Natural killer cell (primary cell): ENCODE data around the gene PATE3. TPM values are rescaled to one million over a fixed set of nuclear protein-coding genes. Genes with fewer than 3 reads are reported as not detected.

ENCODE experiments used
- ATAC-seq, 3 donors: fragments of 150-1000 bp in 2 of 3; fragments of 200-7000 bp in 1 of 3; cut with Tn5 transposase; 1 replicate in 1 of 3; 2 replicates in 2 of 3; pipeline ENCODE4 v1.10.0; 2021; ENCODE audit warnings: mild to moderate bottlenecking in 2 of 3, moderate library complexity in 2 of 3
- DNase-seq, 2 donors: peaks; one replicate each; pipeline versions ENCODE4 v3.0.0 to v3.0.0-alpha.2; 2013 to 2021; ENCODE audit warnings: mixed read lengths in 1 of 2
- H3K27ac ChIP-seq: one replicate; pipeline ENCODE4 v1.5.1; 2013; ENCODE audit warnings: mild to moderate bottlenecking, low read length
- H3K27me3 ChIP-seq: one replicate; pipeline ENCODE4 v1.6.1; 2013; ENCODE audit warnings: low read length; ENCODE audit not compliant: control insufficient read depth, insufficient read depth
- H3K36me3 ChIP-seq: one replicate; pipeline ENCODE4 v1.6.1; 2013; ENCODE audit warnings: low read length; ENCODE audit not compliant: control insufficient read depth, insufficient read depth
- H3K4me1 ChIP-seq: one replicate; pipeline ENCODE4 v1.6.1; 2013; ENCODE audit warnings: low read length; ENCODE audit not compliant: control insufficient read depth, insufficient read depth
- H3K4me3 ChIP-seq: one replicate; pipeline ENCODE4 v1.5.1; 2013; ENCODE audit warnings: low read length
- H3K9me3 ChIP-seq: one replicate; pipeline ENCODE4 v1.6.1; 2013; ENCODE audit warnings: low read length; ENCODE audit not compliant: control insufficient read depth, insufficient read depth
- H3K27ac Mint-ChIP-seq, 2 donors: one replicate each; pipeline ENCODE4 v1.8.0; 2022; ENCODE audit warnings: mild to moderate bottlenecking in 2 of 2, mixed read lengths in 2 of 2, moderate library complexity in 1 of 2
- H3K27me3 Mint-ChIP-seq, 2 donors: one replicate each; pipeline ENCODE4 v1.8.0; 2022; ENCODE audit warnings: low read depth in 2 of 2, mixed read lengths in 2 of 2
- H3K36me3 Mint-ChIP-seq: one replicate; pipeline ENCODE4 v1.8.0; 2022; ENCODE audit warnings: mixed read lengths
- H3K4me1 Mint-ChIP-seq, 2 donors: one replicate each; pipeline ENCODE4 v1.8.0; 2022; ENCODE audit warnings: mixed read lengths in 2 of 2
- H3K4me3 Mint-ChIP-seq: one replicate; pipeline ENCODE4 v1.8.0; 2022; ENCODE audit warnings: mild to moderate bottlenecking, moderate library complexity, mixed read lengths
- H3K9me3 Mint-ChIP-seq, 2 donors: one replicate each; pipeline ENCODE4 v1.8.0; 2022; ENCODE audit warnings: mixed read lengths in 2 of 2
- WGBS: methylation state at CpG from one replicate; pipeline ENCODE4 v1.1.7; 2013; ENCODE audit warnings: missing lambda C conversion rate; ENCODE audit not compliant: insufficient coverage; 5-methylcytosine and 5-hydroxymethylcytosine counted together
- intact Hi-C: fragments of 100-400 bp; cut with micrococcal nuclease; formaldehyde crosslinking; loops from one replicate; pipeline ENCODE4 v1.14.2; 2022
- total RNA-seq, 4 donors: library from RNA; stranded (reverse); fragments of 120-200 nt in 1 of 4; gene quantifications; one replicate each; pipeline versions ENCODE4 v1.2.3 to v1.2.4, GENCODE V29; 2013 to 2022
- TF ChIP-seq, protein P1 (sequence below): fragments of 200-600 bp; IDR thresholded peaks from one replicate; pipeline ENCODE4 v1.8.0; 2022; ENCODE audit warnings: antibody characterized with exemption

The PATE3 gene
- total RNA-seq, 3 donors from 2014 or later (not counting 1 experiment from before 2014, with no cell fraction given): not detected

DNA sequence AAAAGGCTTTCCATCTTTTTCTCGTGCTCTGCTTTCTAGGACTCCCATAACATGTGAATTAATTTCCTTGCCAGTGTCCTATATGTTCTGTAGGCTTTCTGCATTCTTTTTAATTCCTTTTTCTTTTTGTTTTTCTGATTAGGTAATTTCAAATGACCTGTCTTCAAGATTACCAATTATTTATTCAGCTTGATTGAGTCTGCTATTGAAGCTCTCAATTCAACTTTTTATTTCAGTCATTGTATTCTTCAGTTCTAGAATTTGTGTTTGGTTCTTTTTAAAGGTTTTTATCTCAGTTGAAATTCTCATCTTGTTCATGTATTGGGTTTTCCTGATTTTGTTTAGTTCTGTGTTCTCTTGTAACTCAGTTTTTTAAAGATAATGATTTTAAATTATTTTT lies 14.5 kb downstream of the PATE3 start:
- Mint-ChIP-seq H3K27me3 (peaks cover 0 to 4% of the 10 kb centered on the region in 2 donors), H3K27ac (no peak overlapping the region), H3K4me1 (no peaks in the 10 kb centered on the region), H3K36me3 (peaks cover 15% of the 10 kb centered on the region), H3K9me3 (peaks cover 17 to 30% of the 10 kb centered on the region in 2 donors), H3K4me3 (no peak overlapping the region)
- no peaks in the 10 kb centered on the region for H3K27me3 ChIP-seq
- intact Hi-C loops: no loop called here
- peaks cover 7% of the 10 kb centered on the region for H3K9me3 ChIP-seq
- no peaks in the 10 kb centered on the region for H3K4me1 ChIP-seq
- ATAC-seq (no peak), DNase-seq (no peak)
- H3K27ac ChIP-seq: no peak overlapping the region
- WGBS: no CpG with 5 or more reads among the region's 1 CpG
- no peak overlapping the region for H3K4me3 ChIP-seq
- TF ChIP-seq, protein P1, sequence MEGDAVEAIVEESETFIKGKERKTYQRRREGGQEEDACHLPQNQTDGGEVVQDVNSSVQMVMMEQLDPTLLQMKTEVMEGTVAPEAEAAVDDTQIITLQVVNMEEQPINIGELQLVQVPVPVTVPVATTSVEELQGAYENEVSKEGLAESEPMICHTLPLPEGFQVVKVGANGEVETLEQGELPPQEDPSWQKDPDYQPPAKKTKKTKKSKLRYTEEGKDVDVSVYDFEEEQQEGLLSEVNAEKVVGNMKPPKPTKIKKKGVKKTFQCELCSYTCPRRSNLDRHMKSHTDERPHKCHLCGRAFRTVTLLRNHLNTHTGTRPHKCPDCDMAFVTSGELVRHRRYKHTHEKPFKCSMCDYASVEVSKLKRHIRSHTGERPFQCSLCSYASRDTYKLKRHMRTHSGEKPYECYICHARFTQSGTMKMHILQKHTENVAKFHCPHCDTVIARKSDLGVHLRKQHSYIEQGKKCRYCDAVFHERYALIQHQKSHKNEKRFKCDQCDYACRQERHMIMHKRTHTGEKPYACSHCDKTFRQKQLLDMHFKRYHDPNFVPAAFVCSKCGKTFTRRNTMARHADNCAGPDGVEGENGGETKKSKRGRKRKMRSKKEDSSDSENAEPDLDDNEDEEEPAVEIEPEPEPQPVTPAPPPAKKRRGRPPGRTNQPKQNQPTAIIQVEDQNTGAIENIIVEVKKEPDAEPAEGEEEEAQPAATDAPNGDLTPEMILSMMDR: no peak
- no peaks in the 10 kb centered on the region for H3K36me3 ChIP-seq

DNA sequence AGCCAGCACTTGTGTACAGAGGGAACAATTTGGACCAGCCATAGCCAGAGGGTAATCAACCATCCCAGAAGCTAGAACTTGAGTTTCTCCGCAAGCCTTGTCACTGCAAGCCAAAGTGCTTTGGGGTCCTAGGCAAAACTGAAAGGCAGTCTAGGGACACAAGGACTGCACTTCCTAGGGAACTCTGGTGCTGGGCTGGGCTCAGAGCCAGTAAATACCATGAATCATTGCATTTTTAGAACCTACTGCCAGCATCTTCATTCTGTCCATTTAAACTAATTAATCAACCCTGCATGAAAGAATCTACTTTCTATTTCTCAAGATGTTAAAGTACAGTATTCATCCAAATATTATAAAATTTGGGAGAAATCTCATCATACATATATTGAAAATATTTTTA lies 20.0 kb downstream of the PATE3 start:
- H3K9me3 Mint-ChIP-seq: peaks cover 5% of the 10 kb centered on the region in 2 donors
- H3K27me3 Mint-ChIP-seq: peaks cover 0 to 6% of the 10 kb centered on the region in 2 donors
- H3K27ac Mint-ChIP-seq: no peak overlapping the region
- H3K4me1 Mint-ChIP-seq: no peaks in the 10 kb centered on the region
- 100% methylated on average over 1 of the region's 1 CpG for WGBS
- Histone ChIP-seq H3K4me1 (no peaks in the 10 kb centered on the region), H3K4me3 (no peak overlapping the region), H3K27ac (no peak overlapping the region), H3K27me3 (no peaks in the 10 kb centered on the region), H3K36me3 (no peaks in the 10 kb centered on the region), H3K9me3 (peaks cover 6% of the 10 kb centered on the region)
- TF ChIP-seq, protein P1: no peak
- peaks cover 1% of the 10 kb centered on the region for H3K36me3 Mint-ChIP-seq
- intact Hi-C loops: no loop called here
- no peak overlapping the region for H3K4me3 Mint-ChIP-seq
- DNase-seq: no peak
- ATAC-seq: no peak

DNA sequence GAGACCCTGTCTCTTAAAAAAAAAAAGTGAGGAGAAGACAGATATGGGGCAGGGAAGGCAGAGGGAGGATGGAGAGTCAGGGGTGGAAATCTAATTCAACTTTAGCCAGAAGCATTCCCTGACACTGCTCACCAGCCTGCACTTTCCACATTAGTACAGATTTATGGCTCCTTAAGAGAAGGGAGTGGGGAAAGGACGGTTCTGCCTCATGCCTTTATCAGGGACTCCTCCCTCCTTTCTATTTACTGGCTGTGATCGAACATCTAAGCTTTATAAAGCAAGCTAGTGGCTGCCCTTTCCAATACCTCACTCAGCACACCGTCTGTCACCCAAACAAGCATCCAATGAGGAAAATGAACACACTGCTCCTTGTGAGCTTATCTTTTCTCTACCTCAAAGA lies 45.1 kb downstream of the PATE3 start, which contains the start of gene PATE4:
TSS of gene PATE4 (plus strand) at position 301 of the 400 bp plus-strand sequence. CDS start at position 345, 44 bp downstream.
- TF ChIP-seq, protein P1: no peak
- Histone ChIP-seq H3K27me3 (peaks cover 2% of the 10 kb centered on the region), H3K4me3 (no peak within 1 kb of the TSS), H3K36me3 (no peaks in the 10 kb centered on the region), H3K4me1 (no peaks in the 10 kb centered on the region), H3K27ac (no peak within 1 kb of the TSS), H3K9me3 (peaks cover 6% of the 10 kb centered on the region)
- no peak for ATAC-seq
- no peak for DNase-seq
- Mint-ChIP-seq H3K4me3 (no peak within 1 kb of the TSS), H3K4me1 (no peaks in the 10 kb centered on the region), H3K27me3 (peaks cover 15 to 33% of the 10 kb centered on the region in 2 donors), H3K36me3 (no peaks in the 10 kb centered on the region), H3K27ac (no peak within 1 kb of the TSS), H3K9me3 (peaks cover 0 to 7% of the 10 kb centered on the region in 2 donors)
- intact Hi-C loops: no loop called here
- WGBS: 71% methylated on average over 3 of the region's 3 CpGs

DNA sequence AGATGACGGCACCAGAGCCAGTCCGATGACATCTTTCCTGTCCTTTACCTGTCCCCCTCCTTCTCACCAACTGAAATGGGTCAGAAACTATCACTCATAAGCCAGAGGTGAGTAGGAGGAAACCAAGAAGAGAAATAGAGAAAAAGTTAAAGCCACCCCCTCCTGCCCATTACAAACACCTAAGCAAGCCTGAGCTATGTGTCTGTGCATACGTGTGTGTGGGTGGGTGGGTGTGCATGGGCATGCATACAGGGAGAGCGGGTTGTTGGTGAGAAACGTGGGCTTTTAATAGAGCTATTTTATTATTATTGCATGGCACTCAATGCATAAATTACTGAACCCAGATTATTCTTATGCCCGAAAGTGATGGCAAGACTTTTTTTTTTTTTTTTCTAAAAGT lies 47.8 kb downstream of the PATE3 start:
- no peaks in the 10 kb centered on the region for H3K36me3 Mint-ChIP-seq
- peaks cover 15 to 36% of the 10 kb centered on the region in 2 donors for H3K27me3 Mint-ChIP-seq
- peaks cover 0 to 7% of the 10 kb centered on the region in 2 donors for H3K9me3 Mint-ChIP-seq
- H3K4me1 Mint-ChIP-seq: no peaks in the 10 kb centered on the region
- Histone ChIP-seq H3K27me3 (peaks cover 2% of the 10 kb centered on the region), H3K4me1 (no peaks in the 10 kb centered on the region), H3K36me3 (no peaks in the 10 kb centered on the region), H3K9me3 (peaks cover 5% of the 10 kb centered on the region), H3K4me3 (no peak overlapping the region), H3K27ac (no peak overlapping the region)
- TF ChIP-seq, protein P1: no peak
- ATAC-seq: no peak
- DNase-seq: no peak
- WGBS: 0% methylated on average over 1 of the region's 6 CpGs
- no peak overlapping the region for H3K27ac Mint-ChIP-seq
- intact Hi-C loops: no loop called here
- H3K4me3 Mint-ChIP-seq: no peak overlapping the region
